A673 (cell line): ENCODE data around the gene IRAG1. TPM values are rescaled to one million over a fixed set of nuclear protein-coding genes. Genes with fewer than 3 reads are reported as not detected.

Experiments used
- BruUV-seq: library from RNA; stranded (reverse); fragments of 400-500 nt; replicated peaks from 2 replicates; lab custom pipeline; 2021; lab: Mats Ljungman, UMichigan
- CTCF ChIA-PET: fragments of 300-600 bp; sonication (Branson Sonifier 250); formaldehyde crosslinking; loops from one replicate; lab custom pipeline; 2022; ENCODE audit warnings: antibody characterized with exemption; lab: Charles Lee
- POLR2A ChIA-PET: fragments of 300-600 bp; sonication (Branson Sonifier 250); formaldehyde crosslinking; loops from one replicate; lab custom pipeline; 2022; ENCODE audit warnings: antibody characterized with exemption; ENCODE audit not compliant: low non-redundant PET; lab: Charles Lee
- DNase-seq: peaks from one replicate; pipeline ENCODE4 v3.0.0-alpha.2; 2015; ENCODE audit warnings: low spot score
- H3K27ac ChIP-seq: fragments of 200-600 bp; sonication (generic); 2 replicates; pipeline ENCODE4 v1.5.1; 2016; ENCODE audit warnings: mixed run types, low read depth, mild to moderate bottlenecking, mixed read lengths, antibody characterized with exemption, low read length; ENCODE audit not compliant: poor library complexity, severe bottlenecking
- H3K27me3 ChIP-seq: fragments of 200-600 bp; sonication (generic); replicated peaks from 2 replicates; pipeline ENCODE4 v1.6.1; 2017; ENCODE audit warnings: mixed run types, low read depth, mild to moderate bottlenecking, mixed read lengths, antibody characterized with exemption, low read length; ENCODE audit not compliant: insufficient read depth, poor library complexity
- H3K36me3 ChIP-seq: fragments of 200-600 bp; sonication (generic); 2 replicates; pipeline ENCODE4 v1.6.1; 2016; ENCODE audit warnings: mixed run types, mild to moderate bottlenecking, mixed read lengths, antibody characterized with exemption, low read length; ENCODE audit not compliant: insufficient read depth, poor library complexity, severe bottlenecking
- H3K4me1 ChIP-seq: fragments of 200-600 bp; sonication (generic); 2 replicates; pipeline ENCODE4 v1.6.1; 2017; ENCODE audit warnings: mixed run types, mild to moderate bottlenecking, mixed read lengths, antibody characterized with exemption, low read length; ENCODE audit not compliant: insufficient read depth, poor library complexity, severe bottlenecking
- H3K4me3 ChIP-seq: fragments of 200-600 bp; sonication (generic); 2 replicates; pipeline ENCODE4 v1.5.1; 2016; ENCODE audit warnings: low read depth, mixed run types, mild to moderate bottlenecking, mixed read lengths, low read length; ENCODE audit not compliant: poor library complexity, severe bottlenecking
- H3K9me3 ChIP-seq: fragments of 200-600 bp; sonication (generic); 2 replicates; pipeline ENCODE4 v1.6.1; 2016; ENCODE audit warnings: mixed run types, low read depth, mild to moderate bottlenecking, mixed read lengths, antibody characterized with exemption, low read length; ENCODE audit not compliant: poor library complexity, severe bottlenecking
- EZH2 ChIP-seq: fragments of 200-600 bp; sonication (generic); IDR thresholded peaks from 2 replicates; pipeline ENCODE4 v1.6.1; 2017; ENCODE audit warnings: borderline replicate concordance, low read depth, mild to moderate bottlenecking, mixed read lengths, antibody characterized with exemption, low read length; ENCODE audit not compliant: poor library complexity, severe bottlenecking
- intact Hi-C: fragments of 100-400 bp; cut with micrococcal nuclease; formaldehyde crosslinking; loops from one replicate; pipeline ENCODE4 v1.10.0; 2022; ENCODE audit not compliant: unreplicated experiment
- total RNA-seq: library from RNA; stranded (reverse); gene quantifications from 2 replicates; pipeline ENCODE4 v1.2.3, GENCODE V29; 2021
- TF ChIP-seq, protein P1 (sequence below): fragments of 300-800, 200-600 bp; sonication (generic); conservative IDR thresholded peaks from 2 replicates; pipeline ENCODE4 v1.5.1; 2017; ENCODE audit warnings: low read depth, mild to moderate bottlenecking, antibody characterized with exemption, low read length, moderate library complexity, mixed read lengths

Gene IRAG1
- total RNA-seq, 1 experiment from 2014 or later: 0.26 TPM

DNA sequence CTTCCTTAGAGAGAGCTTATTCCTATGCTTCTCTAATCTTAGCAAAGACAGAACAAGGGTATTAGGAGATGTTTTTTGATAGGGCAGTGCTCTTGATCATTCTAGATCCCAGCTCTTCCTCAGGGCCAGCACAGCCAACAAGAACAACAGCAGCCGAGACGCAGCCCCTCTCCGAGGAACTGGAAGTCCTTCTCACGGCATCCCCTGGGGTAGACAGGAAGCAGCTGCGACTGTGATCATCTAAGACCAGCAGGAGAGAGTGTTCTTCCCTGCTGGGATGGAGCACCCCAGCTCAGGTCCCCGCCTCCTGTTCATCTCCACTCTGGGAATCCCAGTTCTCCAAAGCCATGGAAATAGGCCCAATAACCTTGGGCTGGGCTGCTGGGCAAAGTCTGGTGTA is 29.6 kb downstream of the IRAG1 start:
- no peaks in the 10 kb centered on the region for H3K9me3 ChIP-seq
- peak; percentile 91 for DNase-seq
- ChIA-PET CTCF (no interaction called here), POLR2A (no interaction called here)
- TF ChIP-seq EZH2: no peak
- TF ChIP-seq, protein P1, sequence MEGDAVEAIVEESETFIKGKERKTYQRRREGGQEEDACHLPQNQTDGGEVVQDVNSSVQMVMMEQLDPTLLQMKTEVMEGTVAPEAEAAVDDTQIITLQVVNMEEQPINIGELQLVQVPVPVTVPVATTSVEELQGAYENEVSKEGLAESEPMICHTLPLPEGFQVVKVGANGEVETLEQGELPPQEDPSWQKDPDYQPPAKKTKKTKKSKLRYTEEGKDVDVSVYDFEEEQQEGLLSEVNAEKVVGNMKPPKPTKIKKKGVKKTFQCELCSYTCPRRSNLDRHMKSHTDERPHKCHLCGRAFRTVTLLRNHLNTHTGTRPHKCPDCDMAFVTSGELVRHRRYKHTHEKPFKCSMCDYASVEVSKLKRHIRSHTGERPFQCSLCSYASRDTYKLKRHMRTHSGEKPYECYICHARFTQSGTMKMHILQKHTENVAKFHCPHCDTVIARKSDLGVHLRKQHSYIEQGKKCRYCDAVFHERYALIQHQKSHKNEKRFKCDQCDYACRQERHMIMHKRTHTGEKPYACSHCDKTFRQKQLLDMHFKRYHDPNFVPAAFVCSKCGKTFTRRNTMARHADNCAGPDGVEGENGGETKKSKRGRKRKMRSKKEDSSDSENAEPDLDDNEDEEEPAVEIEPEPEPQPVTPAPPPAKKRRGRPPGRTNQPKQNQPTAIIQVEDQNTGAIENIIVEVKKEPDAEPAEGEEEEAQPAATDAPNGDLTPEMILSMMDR: no peak
- no peaks in the 10 kb centered on the region for H3K36me3 ChIP-seq
- intact Hi-C loops: no loop called here
- peaks cover 32% of the 10 kb centered on the region for H3K4me1 ChIP-seq
- no peaks in the 10 kb centered on the region for H3K27me3 ChIP-seq
- BruUV-seq: no TSS peak
- H3K4me3 ChIP-seq: no peak overlapping the region
- H3K27ac ChIP-seq: peak overlapping the region; percentile 76

DNA sequence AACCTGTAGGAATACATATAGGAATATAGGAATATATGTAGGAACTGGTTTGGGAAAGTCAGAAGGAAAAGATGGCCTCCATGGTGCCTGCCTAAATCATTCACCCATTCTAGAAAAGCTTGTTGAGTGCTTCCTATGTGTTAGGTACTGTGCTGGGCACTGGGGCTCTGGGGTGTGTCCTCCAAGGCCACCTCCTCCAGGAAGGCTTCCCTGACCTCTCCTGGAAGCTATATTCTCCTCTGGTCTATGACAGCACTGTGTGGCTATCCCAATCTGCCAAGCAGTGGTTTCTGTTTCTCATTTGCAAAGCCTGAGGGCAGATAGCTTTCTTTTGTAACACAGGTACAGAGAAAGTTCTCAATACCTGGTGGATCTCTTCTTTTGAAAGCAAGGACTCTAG is 30.2 kb downstream of the IRAG1 start:
- TF ChIP-seq, protein P1: no peak
- TF ChIP-seq EZH2: no peak
- Histone ChIP-seq H3K27me3 (no peaks in the 10 kb centered on the region), H3K9me3 (no peaks in the 10 kb centered on the region), H3K4me3 (no peak overlapping the region), H3K4me1 (peaks cover 27% of the 10 kb centered on the region), H3K27ac (peak overlapping the region; percentile 76), H3K36me3 (no peaks in the 10 kb centered on the region)
- no TSS peak for BruUV-seq
- CTCF ChIA-PET: no interaction called here
- intact Hi-C loops: no loop called here
- DNase-seq: no peak
- POLR2A ChIA-PET: no interaction called here

DNA sequence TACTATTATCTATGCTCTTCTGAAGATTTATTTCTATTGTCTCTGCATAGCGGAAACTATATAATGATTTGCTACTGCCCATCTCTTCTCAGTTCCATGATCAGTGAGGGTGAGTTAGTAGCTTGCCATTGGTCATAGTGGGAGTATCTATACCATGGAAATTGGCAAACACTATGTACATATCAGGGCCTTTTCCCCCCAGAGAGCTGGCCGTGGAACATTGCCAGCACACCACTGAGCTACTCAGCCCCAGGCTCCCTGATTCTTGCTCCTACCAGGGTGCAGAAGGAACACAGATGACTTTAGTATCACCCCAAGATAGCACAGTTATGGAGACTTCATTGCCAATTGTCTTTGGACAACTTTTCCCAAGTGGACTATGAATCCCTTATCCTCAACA is 33.2 kb downstream of the IRAG1 start:
- POLR2A ChIA-PET: no interaction called here
- H3K27ac ChIP-seq: peak overlapping the region; percentile 69

More for the DNA sequence above, 33.2 kb downstream of the IRAG1 start:
- no TSS peak for BruUV-seq
- TF ChIP-seq, protein P1: no peak
- TF ChIP-seq EZH2: no peak
- CTCF ChIA-PET: no interaction called here
- no peak for DNase-seq
- Histone ChIP-seq H3K27me3 (no peaks in the 10 kb centered on the region), H3K9me3 (no peaks in the 10 kb centered on the region), H3K4me1 (peaks cover 41% of the 10 kb centered on the region), H3K4me3 (no peak overlapping the region), H3K36me3 (no peaks in the 10 kb centered on the region)
- intact Hi-C loops: no loop called here
